GM21360 (cell line): ENCODE measurements around the gene VPS18.
"Not testable (repeated sequence)": the region's sequence is repeated elsewhere in the genome, so short reads cannot be mapped to it uniquely, and the experiment has no call there.

Experiments
- ATAC-seq: cut with Tn5 transposase; IDR thresholded peaks from one replicate; pipeline ENCODE4 v1.9.1; 2021; ENCODE audit warnings: mild to moderate bottlenecking, moderate library complexity; ENCODE audit not compliant: unreplicated experiment

VPS18 gene

GRCh38 chr15:40893733-40894680 is at the start of gene VPS18:
VPS18 (plus strand) TSS chr15:40894450; CDS start chr15:40894769, 319 bp downstream.
- ATAC-seq: peak; percentile 87

GRCh38 chr15:40844696-40845030 is 49.6 kb upstream of the VPS18 start:
- ATAC-seq: no peak

GRCh38 chr15:40845036-40845435 is 49.2 kb upstream of the VPS18 start:
- no peak for ATAC-seq

- no peak for ATAC-seq
Measured at GRCh38 chr15:40845511-40846284, 48.6 kb upstream of the VPS18 start.

GRCh38 chr15:40846841-40847222 is 47.4 kb upstream of the VPS18 start:
- ATAC-seq: no peak

- ATAC-seq: peak; percentile 58
Measured at GRCh38 chr15:40847223-40847961, 46.9 kb upstream of the VPS18 start.

- ATAC-seq: no peak
Measured at GRCh38 chr15:40850576-40851112, 43.6 kb upstream of the VPS18 start.

- no peak for ATAC-seq
Measured at GRCh38 chr15:40852529-40852928, 41.7 kb upstream of the VPS18 start.

GRCh38 chr15:40853241-40853890 is 40.9 kb upstream of the VPS18 start:
- ATAC-seq: no peak

GRCh38 chr15:40854161-40854560 is 40.1 kb upstream of the VPS18 start:
- no peak for ATAC-seq

GRCh38 chr15:40855706-40856234 is 38.5 kb upstream of the VPS18 start:
- ATAC-seq: no peak

GRCh38 chr15:40856746-40857145 is 37.5 kb upstream of the VPS18 start:
- no peak for ATAC-seq

GRCh38 chr15:40857601-40858341 is 36.5 kb upstream of the VPS18 start:
- ATAC-seq: no peak

- ATAC-seq: no peak
Measured at GRCh38 chr15:40858706-40859105, 35.5 kb upstream of the VPS18 start.

GRCh38 chr15:40859206-40859851 is 34.9 kb upstream of the VPS18 start:
- ATAC-seq: no peak

GRCh38 chr15:40861147-40861546 is 33.1 kb upstream of the VPS18 start:
- ATAC-seq: not testable (repeated sequence)

- no peak for ATAC-seq
Measured at GRCh38 chr15:40863660-40864270, 30.5 kb upstream of the VPS18 start.

- no peak for ATAC-seq
Measured at GRCh38 chr15:40867199-40867598, 27.1 kb upstream of the VPS18 start.

- ATAC-seq: no peak
Measured at GRCh38 chr15:40869686-40870085, 24.6 kb upstream of the VPS18 start.
